WI38 (cell line): ENCODE measurements around the gene HAPLN2.

ENCODE experiments used
- H3K4me3 ChIP-seq: 2 replicates; pipeline ENCODE4 v1.5.1; 2011; ENCODE audit warnings: low read depth, mild to moderate bottlenecking, control low read depth, low read length
- TF ChIP-seq, protein P1 (sequence below): IDR thresholded peaks from 2 replicates; pipeline ENCODE4 v1.5.1; 2012; ENCODE audit warnings: low read depth, mild to moderate bottlenecking, control low read depth, low read length

The HAPLN2 gene

DNA sequence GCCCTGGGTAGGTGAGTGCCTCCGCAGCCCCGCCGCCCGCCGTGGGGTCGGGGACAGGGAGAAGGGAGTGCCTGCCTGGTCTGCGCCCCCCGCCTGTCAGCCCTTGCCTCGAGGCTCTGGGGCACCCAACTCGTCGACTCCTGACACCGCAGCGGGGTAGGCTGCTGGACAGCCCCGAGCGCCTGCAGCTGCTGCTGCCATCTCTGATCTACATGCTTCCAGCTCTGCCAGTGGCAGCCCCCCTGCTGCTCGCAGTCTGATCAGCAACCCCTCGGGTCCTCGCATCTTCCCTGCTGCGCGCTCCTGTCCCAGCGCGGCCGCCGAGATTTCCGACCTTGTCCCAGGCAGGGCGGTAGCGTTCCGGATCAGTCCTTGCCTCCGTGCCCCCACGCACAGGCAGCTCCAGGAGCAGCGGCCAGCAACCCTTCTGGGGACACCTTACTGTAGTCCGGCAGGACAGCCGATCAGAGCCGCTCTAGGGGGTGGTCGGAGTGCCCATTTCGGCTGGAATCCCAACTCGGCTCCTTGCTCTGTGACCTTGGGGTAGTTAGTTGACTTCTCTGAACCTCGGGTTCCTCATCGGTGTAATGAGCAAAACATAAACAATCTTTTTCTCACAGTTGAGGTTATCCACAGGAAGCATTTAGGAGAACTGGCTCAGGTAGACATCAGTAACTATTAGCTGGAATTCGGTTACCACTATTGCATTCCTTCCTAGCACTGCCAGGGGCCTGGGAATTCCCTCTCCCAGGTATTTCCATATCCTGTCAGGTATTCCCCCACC, 23.2 kb downstream of the HAPLN2 start:
- TF ChIP-seq, protein P1, sequence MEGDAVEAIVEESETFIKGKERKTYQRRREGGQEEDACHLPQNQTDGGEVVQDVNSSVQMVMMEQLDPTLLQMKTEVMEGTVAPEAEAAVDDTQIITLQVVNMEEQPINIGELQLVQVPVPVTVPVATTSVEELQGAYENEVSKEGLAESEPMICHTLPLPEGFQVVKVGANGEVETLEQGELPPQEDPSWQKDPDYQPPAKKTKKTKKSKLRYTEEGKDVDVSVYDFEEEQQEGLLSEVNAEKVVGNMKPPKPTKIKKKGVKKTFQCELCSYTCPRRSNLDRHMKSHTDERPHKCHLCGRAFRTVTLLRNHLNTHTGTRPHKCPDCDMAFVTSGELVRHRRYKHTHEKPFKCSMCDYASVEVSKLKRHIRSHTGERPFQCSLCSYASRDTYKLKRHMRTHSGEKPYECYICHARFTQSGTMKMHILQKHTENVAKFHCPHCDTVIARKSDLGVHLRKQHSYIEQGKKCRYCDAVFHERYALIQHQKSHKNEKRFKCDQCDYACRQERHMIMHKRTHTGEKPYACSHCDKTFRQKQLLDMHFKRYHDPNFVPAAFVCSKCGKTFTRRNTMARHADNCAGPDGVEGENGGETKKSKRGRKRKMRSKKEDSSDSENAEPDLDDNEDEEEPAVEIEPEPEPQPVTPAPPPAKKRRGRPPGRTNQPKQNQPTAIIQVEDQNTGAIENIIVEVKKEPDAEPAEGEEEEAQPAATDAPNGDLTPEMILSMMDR: no peak
- no peak overlapping the region for H3K4me3 ChIP-seq

DNA sequence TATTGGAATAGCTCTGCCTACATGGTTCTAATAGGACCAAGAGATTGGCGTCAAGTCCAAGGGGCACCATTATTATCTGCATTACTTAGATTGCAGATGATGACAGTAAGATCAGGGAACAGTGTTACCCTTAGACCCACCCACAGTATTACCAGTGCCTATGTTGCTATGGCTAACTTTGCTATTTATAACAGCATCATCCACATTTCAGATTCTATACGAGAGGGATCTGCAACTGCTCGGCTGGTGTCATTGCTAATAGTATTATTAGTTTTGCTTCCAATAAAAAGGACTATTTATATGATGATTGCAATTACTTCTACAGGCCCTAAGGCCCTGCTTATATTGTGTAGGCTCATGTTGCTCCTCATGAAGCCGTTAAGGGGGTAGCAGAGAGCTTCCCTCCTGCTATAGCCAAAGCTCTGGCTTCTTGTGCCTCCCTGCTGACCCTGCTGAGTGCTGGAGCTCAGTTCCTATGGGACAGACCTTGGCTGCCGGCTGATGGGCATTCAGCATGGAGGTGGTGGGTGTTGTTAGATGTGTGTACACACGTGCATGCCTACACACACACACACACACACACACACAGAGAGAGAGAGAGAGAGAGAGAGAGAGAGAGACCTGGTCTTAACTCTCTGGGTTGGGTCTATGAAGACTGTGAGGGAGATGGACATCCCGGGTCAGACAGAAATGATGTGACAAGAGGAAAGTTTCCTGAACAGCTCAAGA, 24.0 kb downstream of the HAPLN2 start:
- no peak overlapping the region for H3K4me3 ChIP-seq
- TF ChIP-seq, protein P1: no peak

DNA sequence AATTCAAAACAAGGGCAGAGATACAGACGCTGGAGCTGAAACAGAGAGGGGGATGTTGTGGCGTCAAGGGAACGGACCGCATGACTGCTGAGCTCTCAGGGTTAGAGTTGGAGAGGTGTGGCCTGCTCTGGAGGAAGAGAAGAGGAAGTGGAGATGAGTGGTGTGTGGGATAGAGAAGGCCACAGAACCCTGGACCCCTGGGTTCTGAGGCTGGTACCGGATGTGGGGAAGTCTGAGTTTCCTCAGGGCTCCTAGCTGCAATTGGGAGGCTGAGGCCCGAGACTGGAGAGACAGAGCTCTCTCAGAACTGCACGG, 24.5 kb downstream of the HAPLN2 start:
- TF ChIP-seq, protein P1: no peak
- no peak overlapping the region for H3K4me3 ChIP-seq

DNA sequence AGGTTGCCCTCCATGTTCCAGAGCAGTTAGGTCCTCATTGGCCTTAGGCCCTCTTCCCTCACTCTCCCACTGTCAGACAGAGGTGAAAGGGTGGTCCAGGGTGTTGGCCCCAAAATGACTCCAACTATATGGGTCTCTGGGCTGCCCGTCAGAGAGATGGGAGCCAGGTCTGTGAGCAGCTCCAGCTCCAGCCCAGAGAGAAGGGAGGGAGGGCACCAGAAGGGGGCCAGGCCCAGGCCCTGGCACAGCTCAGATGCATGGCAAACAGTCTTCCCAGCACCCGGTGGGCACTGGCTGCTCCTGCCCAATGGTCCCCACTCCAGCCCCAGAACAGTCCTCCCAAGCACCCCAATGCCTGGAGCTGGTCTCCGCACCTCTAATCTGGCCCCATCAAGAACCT, 24.9 kb downstream of the HAPLN2 start:
- TF ChIP-seq, protein P1: no peak
- no peak overlapping the region for H3K4me3 ChIP-seq

DNA sequence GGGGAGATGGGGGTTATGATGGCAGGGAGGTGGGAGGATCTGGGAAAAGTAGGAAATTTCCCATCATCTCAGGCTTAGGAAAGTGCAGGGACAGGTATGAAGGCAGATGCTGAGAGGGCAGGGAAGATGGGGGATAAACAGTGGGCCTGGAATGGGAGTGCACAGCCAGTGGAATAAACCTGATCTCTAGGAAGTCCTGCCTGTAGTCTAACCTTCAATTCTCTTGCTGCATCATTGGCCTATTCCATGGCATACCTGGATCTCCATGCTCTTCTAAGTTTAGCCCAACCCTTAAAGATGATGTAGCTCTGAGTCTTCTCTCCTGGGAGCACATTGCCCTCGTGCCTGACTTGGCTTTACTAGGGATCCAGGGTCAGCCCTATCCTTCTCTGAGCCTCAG, 25.4 kb downstream of the HAPLN2 start:
- H3K4me3 ChIP-seq: no peak overlapping the region
- TF ChIP-seq, protein P1: no peak

DNA sequence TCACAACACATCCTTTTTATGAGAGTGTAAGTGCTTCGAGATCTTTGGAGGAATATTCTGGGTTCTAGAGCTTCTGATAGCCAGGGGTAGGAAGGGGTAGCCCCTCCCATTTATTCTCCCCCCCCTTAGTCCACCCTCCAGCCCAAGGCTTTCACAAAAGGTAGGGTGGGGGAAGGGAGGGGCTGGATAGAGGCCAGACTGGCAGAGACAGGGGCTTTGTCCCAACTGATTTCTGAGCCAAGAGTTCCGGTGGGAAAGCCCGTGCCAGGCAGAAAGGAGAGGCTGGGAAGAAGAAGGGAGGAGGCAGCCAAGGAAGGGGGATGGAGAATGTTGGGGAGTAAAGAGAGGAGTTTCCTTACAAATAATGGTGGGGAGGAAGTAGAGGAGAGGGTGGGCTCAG, 25.8 kb downstream of the HAPLN2 start:
- TF ChIP-seq, protein P1: no peak
- no peak overlapping the region for H3K4me3 ChIP-seq

DNA sequence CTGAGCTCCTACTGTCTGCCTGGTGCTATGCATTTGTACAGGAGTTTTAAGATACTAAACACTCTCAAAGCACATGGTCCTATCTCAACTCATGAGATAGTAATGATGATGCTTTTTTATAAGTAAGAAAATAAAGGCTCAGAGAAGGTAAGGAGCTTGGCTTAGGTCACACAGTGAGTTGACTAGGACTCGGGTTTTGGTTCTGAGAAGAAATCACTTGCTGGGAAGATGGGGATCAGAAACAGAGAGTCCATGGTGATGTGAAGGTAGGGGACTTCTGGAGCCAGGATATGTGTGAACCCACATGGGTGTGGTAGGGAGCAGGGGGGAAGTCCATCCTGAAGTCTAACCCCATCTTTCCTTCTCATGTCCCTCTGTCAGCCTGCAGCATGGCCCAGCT, 26.5 kb downstream of the HAPLN2 start:
- no peak overlapping the region for H3K4me3 ChIP-seq
- TF ChIP-seq, protein P1: no peak
